NCI-H146 (cell line): Measurements from ENCODE around the gene CCT6A.
"Not testable (repeated sequence)": the region's sequence is repeated elsewhere in the genome, so short reads cannot be mapped to it uniquely, and the experiment has no call there.

Source experiments
- DNase-seq: peaks from one replicate; lab custom pipeline; 2025; lab: John Stamatoyannopoulos, UW

The CCT6A gene

GRCh38 chr7:56053379-56053778, 1.8 kb downstream of the CCT6A start:
- no peak for DNase-seq

- DNase-seq = no peak
Observed at GRCh38 chr7:56053993-56054392, 2.4 kb downstream of the CCT6A start.

- DNase-seq = no peak
Observed at GRCh38 chr7:56062382-56062781, 10.8 kb downstream of the CCT6A start.

GRCh38 chr7:56063500-56063881, 11.9 kb downstream of the CCT6A start:
- no peak for DNase-seq

GRCh38 chr7:56063882-56064625, 12.5 kb downstream of the CCT6A start, which contains the start of gene SUMF2:
SUMF2 (plus strand) TSS chr7:56064286; CDS start chr7:56064312, 26 bp downstream.
- DNase-seq = peak; percentile 94

- DNase-seq = not testable (repeated sequence)
Observed at GRCh38 chr7:56066376-56066775, 14.8 kb downstream of the CCT6A start.

GRCh38 chr7:56074371-56074791, 22.8 kb downstream of the CCT6A start:
- DNase-seq = peak; percentile 73

- DNase-seq = no peak
Observed at GRCh38 chr7:56077681-56078080, 26.1 kb downstream of the CCT6A start.

GRCh38 chr7:56078196-56078595, 26.6 kb downstream of the CCT6A start:
- no peak for DNase-seq

GRCh38 chr7:56079450-56080185, 28.1 kb downstream of the CCT6A start:
- DNase-seq = peak; percentile 47

GRCh38 chr7:56080726-56081435, 29.3 kb downstream of the CCT6A start:
- DNase-seq = not testable (repeated sequence)

- no peak for DNase-seq
Observed at GRCh38 chr7:56081626-56082340, 30.2 kb downstream of the CCT6A start.

- DNase-seq = no peak
Observed at GRCh38 chr7:56083150-56083785, 31.7 kb downstream of the CCT6A start.

GRCh38 chr7:56086761-56087160, 35.2 kb downstream of the CCT6A start:
- no peak for DNase-seq

- no peak for DNase-seq
Observed at GRCh38 chr7:56087445-56087844, 35.9 kb downstream of the CCT6A start.

GRCh38 chr7:56091591-56091990, 40.0 kb downstream of the CCT6A start:
- no peak for DNase-seq

GRCh38 chr7:56092388-56092787, 40.8 kb downstream of the CCT6A start:
- not testable (repeated sequence) for DNase-seq

- no peak for DNase-seq
Observed at GRCh38 chr7:56092789-56093531, 41.4 kb downstream of the CCT6A start, which contains the start of gene PHKG1. PHKG1 (minus strand) TSS chr7:56092952; CDS start chr7:56088941, 4,011 bp downstream.

- DNase-seq = no peak
Observed at GRCh38 chr7:56097700-56098099, 46.1 kb downstream of the CCT6A start.

- DNase-seq = not testable (repeated sequence)
Observed at GRCh38 chr7:56098187-56099008, 46.8 kb downstream of the CCT6A start.
